HepG2 (cell line): ENCODE results near the gene GPR4. TPM values are rescaled to one million over a fixed set of nuclear protein-coding genes. Genes with fewer than 3 reads are reported as not detected.

Experiments
- ATAD3A ChIP-seq: sonication (generic); formaldehyde crosslinking; IDR thresholded peaks from 2 replicates; pipeline ENCODE4 v1.4.0; 2020; ENCODE audit warnings: missing genetic modification reagents
- ERF ChIP-seq: IDR thresholded peaks from 2 replicates; pipeline ENCODE4 v1.6.1; 2018; ENCODE audit warnings: missing biosample characterization, missing genetic modification reagents
- HIVEP1 ChIP-seq: sonication (generic); formaldehyde crosslinking; IDR thresholded peaks from 2 replicates; pipeline ENCODE4 v1.4.0; 2020; ENCODE audit warnings: mild to moderate bottlenecking, missing genetic modification reagents
- HMG20A ChIP-seq: IDR thresholded peaks from 2 replicates; pipeline ENCODE4 v1.6.1; 2016; ENCODE audit warnings: borderline replicate concordance
- IRF9 ChIP-seq: sonication (generic); formaldehyde crosslinking; IDR thresholded peaks from 2 replicates; pipeline ENCODE4 v1.8.0; 2022; ENCODE audit warnings: missing genetic modification reagents, mild to moderate bottlenecking, borderline replicate concordance
- KMT2A ChIP-seq: sonication (generic); formaldehyde crosslinking; IDR thresholded peaks from 2 replicates; pipeline ENCODE4 v1.4.0; 2020; ENCODE audit warnings: missing genetic modification reagents
- MIER3 ChIP-seq: IDR thresholded peaks from 2 replicates; pipeline ENCODE4 v1.6.1; 2016; ENCODE audit warnings: missing compliant biosample characterization, borderline replicate concordance
- NCOA1 ChIP-seq: sonication (generic); formaldehyde crosslinking; IDR thresholded peaks from 2 replicates; pipeline ENCODE4 v1.9.0; 2021; ENCODE audit warnings: missing genetic modification reagents
- NFRKB ChIP-seq: fragments of 450-650 bp; IDR thresholded peaks from 2 replicates; pipeline ENCODE4 v1.6.1; 2017
- NR2F1 ChIP-seq, 2 experiments: fragments of 450-650 bp in 1 of 2; formaldehyde crosslinking in 1 of 2; IDR thresholded peaks; 2 replicates each; pipeline versions ENCODE4 v1.5.0 to v1.6.1; 2016 to 2020; ENCODE audit warnings: mild to moderate bottlenecking in 1 of 2, missing compliant biosample characterization in 1 of 2, missing genetic modification reagents in 1 of 2, moderate library complexity in 1 of 2
- PREB ChIP-seq: sonication (generic); formaldehyde crosslinking; IDR thresholded peaks from 2 replicates; pipeline ENCODE4 v1.4.0; 2020; ENCODE audit warnings: missing genetic modification reagents
- PRPF4 ChIP-seq: fragments of 200-400 bp; formaldehyde crosslinking; IDR thresholded peaks from 2 replicates; pipeline ENCODE4 v1.6.1; 2016; ENCODE audit warnings: low read length, low read depth; ENCODE audit not compliant: poor library complexity, severe bottlenecking
- RARG ChIP-seq: sonication (generic); formaldehyde crosslinking; IDR thresholded peaks from 2 replicates; pipeline ENCODE4 v1.4.0; 2020; ENCODE audit warnings: low read depth, mild to moderate bottlenecking, missing genetic modification reagents
- SNAPC4 ChIP-seq: sonication (generic); formaldehyde crosslinking; IDR thresholded peaks from 2 replicates; pipeline ENCODE4 v1.4.0; 2020; ENCODE audit warnings: mild to moderate bottlenecking, missing genetic modification reagents
- SUZ12 ChIP-seq: fragments of 150-350 bp; IDR thresholded peaks from 2 replicates; pipeline ENCODE4 v1.6.1; 2014; ENCODE audit warnings: low read depth, low read length
- ZNF142 ChIP-seq: sonication (generic); formaldehyde crosslinking; IDR thresholded peaks from 2 replicates; pipeline ENCODE4 v1.4.0; 2020; ENCODE audit warnings: missing genetic modification reagents
- polyA plus RNA-seq, 8 experiments: library from polyadenylated mRNA; depleted of rRNA in 3 of 8; stranded (reverse) in 7 of 8; unstranded in 1 of 8; fragments of >200 nt; fragmentation: Illumina TruSeq in 4 of 8; extraction: Trizol in 4 of 8; gene quantifications; 2 replicates each; pipeline versions ENCODE4 v1.2.1 to v1.2.3, GENCODE V29; 2011 to 2016; ENCODE audit warnings: low read depth in 4 of 8, missing spikeins in 1 of 8, mixed read lengths in 1 of 8; ENCODE audit not compliant: insufficient read depth in 1 of 8
- total RNA-seq, 5 experiments: library from RNA; depleted of rRNA; stranded (reverse); fragments of >200 nt; fragmentation: Illumina TruSeq; extraction: Trizol; gene quantifications; 2 replicates each; pipeline ENCODE4 v1.2.3, GENCODE V29; 2016; ENCODE audit warnings: low read depth in 1 of 5

The GPR4 gene
- total and polyA plus RNA-seq, 2 of the 13 experiments (the other 11 are each of a cell fraction or from before 2014, with no cell fraction given), result 0.15 TPM; not detected in 1

GRCh38 chr19:45607071-45608029, 5.3 kb upstream of the GPR4 start (continued):
- no peak for TF ChIP-seq PRPF4
- no peak; the same call in 1 of the 2 replicates for TF ChIP-seq KMT2A (CRISPR knock-in tag)
- no peak for TF ChIP-seq RARG
- TF ChIP-seq ZNF142 (CRISPR knock-in tag), result no peak
- no peak for TF ChIP-seq ATAD3A (CRISPR knock-in tag)
- TF ChIP-seq IRF9 (CRISPR knock-in tag), result no peak; the same call in 1 of the 2 replicates
- no peak for TF ChIP-seq NR2F1 (CRISPR knock-in tag; IDR thresholded peaks at IDR 0.05)
- no peak; the same call in 1 of the 2 replicates for TF ChIP-seq MIER3
- TF ChIP-seq SNAPC4 (CRISPR knock-in tag), result no peak
- TF ChIP-seq NCOA1 (CRISPR knock-in tag), result no peak
- TF ChIP-seq HMG20A, result no peak
- TF ChIP-seq HIVEP1 (CRISPR knock-in tag), result no peak
- no peak for TF ChIP-seq NFRKB
- TF ChIP-seq PREB, result no peak
- no peak for TF ChIP-seq SUZ12
- TF ChIP-seq ERF, result 0 out of 2 replicates have a peak, but pooled peaks have one; percentile 17
